C4-2B (cell line): ENCODE measurements around the gene PARP2.

Experiments
- CTCF ChIP-seq: fragments of 450-650 bp; conservative IDR thresholded peaks from 2 replicates; pipeline ENCODE4 v1.5.1; 2017; ENCODE audit warnings: mild to moderate bottlenecking
- ZFX ChIP-seq: fragments of 450-650 bp; IDR thresholded peaks from 2 replicates; pipeline ENCODE4 v1.6.1; 2017

GRCh38 chr14:20397511-20397910 lies 54.1 kb downstream of the PARP2 start:
- TF ChIP-seq CTCF, result no peak
- TF ChIP-seq ZFX, result no peak
